Adrenal gland (tissue), 12 donors: ENCODE measurements around the gene DUS3L. TPM values are rescaled to one million over a fixed set of nuclear protein-coding genes. Genes with fewer than 3 reads are reported as not detected.

Source experiments
- DNase-seq, 7 donors: peaks; one replicate each; pipeline ENCODE4 v3.0.0-alpha.2; 2019 to 2020
- H3K27ac ChIP-seq, 5 donors: fragments of 200-600 bp; sonication (generic) in 4 of 5; 1 replicate in 3 of 5; 2 replicates in 2 of 5; pipeline versions ENCODE4 v1.5.1 to v1.8.0; 2016 to 2020; ENCODE audit warnings: mild to moderate bottlenecking in 1 of 5
- H3K27me3 ChIP-seq: fragments of 200-600 bp; 2 replicates; pipeline ENCODE4 v1.8.0; 2021
- H3K36me3 ChIP-seq, 2 donors: fragments of 200-600 bp; replicated peaks in 1 of 2; 1 replicate in 1 of 2; 2 replicates in 1 of 2; pipeline versions ENCODE4 v1.5.1 to v1.8.0; 2018 to 2022
- H3K4me1 ChIP-seq, 2 donors: fragments of 200-600 bp; replicated peaks in 1 of 2; 1 replicate in 1 of 2; 2 replicates in 1 of 2; pipeline versions ENCODE4 v1.5.1 to v1.8.0; 2018 to 2021
- H3K4me3 ChIP-seq, 4 donors: fragments of 200-600 bp; sonication (generic) in 3 of 4; one replicate each; pipeline ENCODE4 v1.5.1; 2016 to 2018
- H3K9me3 ChIP-seq, 3 donors: fragments of 200-600 bp; sonication (generic) in 1 of 3; replicated peaks in 1 of 3; 1 replicate in 2 of 3; 2 replicates in 1 of 3; pipeline versions ENCODE4 v1.5.1 to v1.8.0; 2016 to 2021
- POLR2A ChIP-seq, 2 donors: fragments of 450-650 bp; IDR thresholded peaks; one replicate each; pipeline ENCODE4 v1.6.1; 2017; ENCODE audit warnings: antibody characterized with exemption in 2 of 2, mild to moderate bottlenecking in 2 of 2, moderate library complexity in 1 of 2
- WGBS, 4 donors: extraction: QIAGEN DNeasy Blood & Tissue Kit in 2 of 4; methylation state at CpG; one replicate each; pipeline versions ENCODE4 v1.1.5 to v1.1.7; 2013 to 2017; 5-methylcytosine and 5-hydroxymethylcytosine counted together
- intact Hi-C, 2 donors: fragments of 100-400 bp; cut with DNase I; formaldehyde crosslinking; loops; one replicate each; pipeline versions ENCODE4 v1.14.1 to v1.15.0; 2022 to 2023
- polyA plus RNA-seq, 3 donors: library from polyadenylated mRNA; stranded (reverse); fragments of 200-250 nt in 2 of 3; fragments of 350-450 nt in 1 of 3; fragmentation: Illumina TruSeq in 1 of 3; extraction: RNeasy Lipid Tissue Mini Kit (QIAGEN cat#74804) in 1 of 3; gene quantifications; one replicate each; pipeline ENCODE4 v1.2.3, GENCODE V29; 2013 to 2014
- total RNA-seq, 9 donors: library from RNA; depleted of rRNA in 4 of 9; stranded (reverse); fragments of >200 nt in 4 of 9; fragments of 120-200 nt in 1 of 9; fragmentation: NEBNext Ultra II Directional in 1 of 9; extraction: Animal tissue kit (Norgen Biotek cat#: 25700) in 1 of 9; gene quantifications; one replicate each; pipeline versions ENCODE4 v1.1.0 to v1.2.4, GENCODE V29; 2013 to 2023
- TF ChIP-seq, protein P1 (sequence below), 6 experiments: fragments of 450-650 bp in 4 of 6; fragments of 200-600 bp in 2 of 6; sonication (generic) in 1 of 6; IDR thresholded peaks; 1 replicate in 5 of 6; 2 replicates in 1 of 6; pipeline versions ENCODE4 v1.5.1 to v1.8.0; 2016 to 2021; ENCODE audit warnings: antibody characterized with exemption in 6 of 6, mild to moderate bottlenecking in 2 of 6, moderate library complexity in 1 of 6
- donor health status: healthy with polysubstance abuse.
- donor health status: Bipolar disorder and iron deficiency.
- donor health status: DM: yes; HTN: yes; CAD: no.
- donor health status: DM: no; HTN: no; CAD: no.
- donor health status: DM: no; HTN: no; CAD: no.
- donor health status: DM: yes; HTN: yes; CAD: no.

DUS3L gene
- total and polyA plus RNA-seq, 12 donors = 10.9 to 142 (median 31.5) TPM

DNA sequence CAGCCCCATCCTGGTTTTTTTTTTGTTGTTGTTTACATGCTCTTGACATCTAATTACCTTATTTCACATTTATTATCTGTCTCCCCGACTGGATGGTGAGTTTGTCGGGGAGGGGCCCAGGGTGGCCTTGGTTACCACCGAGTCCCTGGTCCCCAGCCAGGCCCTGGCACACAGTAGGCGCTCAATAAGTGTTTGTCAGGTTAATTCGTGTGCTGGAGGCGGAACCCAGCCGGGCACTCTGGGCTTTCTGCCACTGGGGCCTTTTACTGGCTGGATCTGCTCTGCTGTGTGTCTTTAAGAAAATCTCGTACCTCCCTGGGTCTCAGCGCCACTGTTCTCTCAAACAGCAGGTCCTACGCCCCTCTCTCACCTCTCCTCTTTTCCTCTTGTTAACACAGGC is 18.5 kb upstream of the DUS3L start:
- no peaks in the 10 kb centered on the region for H3K36me3 ChIP-seq
- 70 to 73% (median 72%) methylated on average over 10 of the region's 10 CpGs for WGBS, 4 donors
- intact Hi-C loops = loop anchor here (5.0 to 10.0 kb wide), 3 partner anchors 83 to 213 kb away; no protein-coding TSS in a partner anchor
- peaks cover 2 to 9% of the 10 kb centered on the region in 2 donors for H3K4me1 ChIP-seq
- DNase-seq = no peak
- H3K9me3 ChIP-seq = no peaks in the 10 kb centered on the region
- no peaks in the 10 kb centered on the region for H3K27me3 ChIP-seq
- no peak for TF ChIP-seq POLR2A (IDR thresholded peaks at IDR 0.05)
- TF ChIP-seq, protein P1, sequence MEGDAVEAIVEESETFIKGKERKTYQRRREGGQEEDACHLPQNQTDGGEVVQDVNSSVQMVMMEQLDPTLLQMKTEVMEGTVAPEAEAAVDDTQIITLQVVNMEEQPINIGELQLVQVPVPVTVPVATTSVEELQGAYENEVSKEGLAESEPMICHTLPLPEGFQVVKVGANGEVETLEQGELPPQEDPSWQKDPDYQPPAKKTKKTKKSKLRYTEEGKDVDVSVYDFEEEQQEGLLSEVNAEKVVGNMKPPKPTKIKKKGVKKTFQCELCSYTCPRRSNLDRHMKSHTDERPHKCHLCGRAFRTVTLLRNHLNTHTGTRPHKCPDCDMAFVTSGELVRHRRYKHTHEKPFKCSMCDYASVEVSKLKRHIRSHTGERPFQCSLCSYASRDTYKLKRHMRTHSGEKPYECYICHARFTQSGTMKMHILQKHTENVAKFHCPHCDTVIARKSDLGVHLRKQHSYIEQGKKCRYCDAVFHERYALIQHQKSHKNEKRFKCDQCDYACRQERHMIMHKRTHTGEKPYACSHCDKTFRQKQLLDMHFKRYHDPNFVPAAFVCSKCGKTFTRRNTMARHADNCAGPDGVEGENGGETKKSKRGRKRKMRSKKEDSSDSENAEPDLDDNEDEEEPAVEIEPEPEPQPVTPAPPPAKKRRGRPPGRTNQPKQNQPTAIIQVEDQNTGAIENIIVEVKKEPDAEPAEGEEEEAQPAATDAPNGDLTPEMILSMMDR (IDR thresholded peaks at IDR 0.05) = no peak
- no peak overlapping the region for H3K4me3 ChIP-seq
- H3K27ac ChIP-seq = no peak overlapping the region

DNA sequence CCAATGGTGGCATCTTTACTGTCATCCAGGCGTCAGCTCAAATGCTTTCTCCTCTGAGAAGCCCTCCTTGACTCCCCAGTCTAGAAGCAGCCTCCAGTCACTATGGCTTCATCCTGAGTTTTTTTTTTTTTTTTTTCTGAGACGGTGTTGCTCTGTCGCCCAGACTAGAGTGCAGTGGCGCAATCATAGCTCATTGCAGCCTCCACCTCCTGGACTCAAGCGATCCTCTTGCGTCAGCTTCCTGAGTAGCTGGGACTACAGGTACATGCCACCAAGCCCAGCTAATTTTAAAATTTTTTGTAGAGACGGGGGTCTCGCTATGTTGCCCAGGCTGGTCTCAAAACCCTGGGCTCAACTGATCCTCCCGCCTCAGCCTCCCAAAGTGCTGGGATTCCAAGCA is 18.1 kb upstream of the DUS3L start:
- H3K36me3 ChIP-seq = no peaks in the 10 kb centered on the region
- no peak overlapping the region for H3K27ac ChIP-seq
- H3K4me1 ChIP-seq = peaks cover 6 to 11% of the 10 kb centered on the region in 2 donors
- no peak for DNase-seq
- H3K4me3 ChIP-seq = no peak overlapping the region
- H3K9me3 ChIP-seq = no peaks in the 10 kb centered on the region
- H3K27me3 ChIP-seq = no peaks in the 10 kb centered on the region
- 80 to 86% (median 85%) methylated on average over 9 of the region's 9 CpGs for WGBS, 4 donors
- no peak for TF ChIP-seq POLR2A (IDR thresholded peaks at IDR 0.05)
- TF ChIP-seq, protein P1 (IDR thresholded peaks at IDR 0.05) = no peak
- intact Hi-C loops = loop anchor here (5.0 to 10.0 kb wide), 3 partner anchors 83 to 213 kb away; no protein-coding TSS in a partner anchor

DNA sequence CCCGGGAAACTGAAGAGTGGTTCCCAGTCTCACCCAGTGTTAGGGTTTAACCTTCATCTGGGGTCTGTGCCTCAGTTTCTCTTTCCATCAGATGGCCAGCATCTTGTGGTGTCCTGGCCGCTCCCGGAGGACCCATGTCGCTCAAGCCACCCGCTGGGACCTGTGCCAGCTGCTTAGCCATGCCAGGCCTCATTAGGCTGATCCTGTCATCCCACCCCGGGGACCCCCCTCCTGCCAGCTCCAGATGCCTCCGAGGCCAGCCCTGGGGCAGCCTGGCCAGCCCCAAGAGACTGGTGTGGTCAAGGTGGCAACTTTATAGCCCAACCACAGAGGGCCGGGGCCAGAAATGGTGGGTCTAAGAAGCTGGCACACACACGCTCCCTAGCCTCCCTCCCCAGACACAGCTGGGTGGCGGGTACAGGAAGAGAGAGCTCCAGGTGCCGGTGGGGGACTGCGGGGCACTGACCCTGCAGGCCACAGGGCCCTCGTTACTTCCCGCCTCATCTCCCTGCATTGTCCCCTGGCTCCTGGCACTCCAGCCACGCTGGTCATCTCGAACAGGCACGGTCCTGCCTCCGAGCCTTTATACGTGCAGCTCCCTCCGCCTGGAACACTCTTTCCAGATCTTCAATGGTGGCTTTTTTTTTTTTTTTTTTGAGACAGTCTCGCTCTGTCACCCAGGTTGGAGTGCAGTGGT is 17.3 kb upstream of the DUS3L start:
- WGBS, 4 donors = 85 to 92% (median 90%) methylated on average over 17 to 21 of the region's 21 CpGs
- Histone ChIP-seq H3K9me3 (no peaks in the 10 kb centered on the region), H3K27me3 (no peaks in the 10 kb centered on the region), H3K27ac (no peak overlapping the region), H3K4me3 (no peak overlapping the region), H3K4me1 (peaks cover 13 to 17% of the 10 kb centered on the region in 2 donors), H3K36me3 (no peaks in the 10 kb centered on the region)
- TF ChIP-seq, protein P1 (IDR thresholded peaks at IDR 0.05) = no peak
- TF ChIP-seq POLR2A (IDR thresholded peaks at IDR 0.05) = no peak
- no peak for DNase-seq
- intact Hi-C loops = loop anchor here (5.0 to 10.0 kb wide), 3 partner anchors 84 to 214 kb away; no protein-coding TSS in a partner anchor

DNA sequence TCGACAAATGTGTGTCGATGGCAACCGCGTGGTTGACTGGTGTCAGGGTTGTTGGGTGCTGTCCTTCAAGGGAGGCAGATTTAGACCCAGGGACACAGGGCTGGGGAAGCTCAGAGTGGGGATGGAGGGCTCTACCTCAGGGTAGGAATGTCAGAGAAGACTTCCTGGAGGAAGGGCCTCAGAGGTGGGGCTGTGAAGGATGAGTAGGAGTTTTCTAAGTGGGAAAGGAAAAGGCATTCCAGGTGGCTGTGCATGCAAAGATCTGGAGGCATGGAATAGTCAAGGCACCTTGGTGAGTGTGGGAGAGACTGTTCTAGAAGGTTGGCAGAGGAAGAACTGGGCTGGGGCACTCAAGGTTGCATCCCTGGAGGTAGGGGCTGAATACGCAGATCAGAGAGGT is 15.9 kb upstream of the DUS3L start:
- TF ChIP-seq, protein P1 (IDR thresholded peaks at IDR 0.05) = no peak
- TF ChIP-seq POLR2A (IDR thresholded peaks at IDR 0.05) = no peak
- Histone ChIP-seq H3K36me3 (no peaks in the 10 kb centered on the region), H3K27me3 (no peaks in the 10 kb centered on the region), H3K27ac (no peak overlapping the region), H3K4me1 (peaks cover 13 to 17% of the 10 kb centered on the region in 2 donors), H3K9me3 (no peaks in the 10 kb centered on the region), H3K4me3 (no peak overlapping the region)
- intact Hi-C loops = loop anchor here (5.0 to 10.0 kb wide), 3 partner anchors 85 to 215 kb away; no protein-coding TSS in a partner anchor
- 87 to 95% (median 91%) methylated on average over 5 of the region's 5 CpGs for WGBS, 4 donors
- DNase-seq = no peak
